ENCODE data around the gene CAMK2A.

- TF ChIP-seq EZH2phosphoT487 (IDR thresholded peaks at IDR 0.05; ENCODE audit: insufficient read depth, low read depth) (no peak), EZH2 (IDR thresholded peaks at IDR 0.05; ENCODE audit: insufficient read depth, poor library complexity, severe bottlenecking) (no peak)
Measured at GRCh38 chr5:150239099-150239793, 50.3 kb downstream of the CAMK2A start.
